ENCODE data around the gene CD59. TPM values are rescaled to one million over a fixed set of nuclear protein-coding genes. Genes with fewer than 3 reads are reported as not detected.

The CD59 gene
- total and polyA plus RNA-seq, 10 of the 15 experiments (the other 5 are each of a cell fraction or from before 2014, with no cell fraction given), result 55.5 to 256 (median 181) TPM

GRCh38 chr11:33767624-33768023, 31.4 kb upstream of the CD59 start:
- Histone ChIP-seq H3K27me3 (replicated peaks in 1 of 2; ENCODE audit: control insufficient read depth in 2 of 2, insufficient read depth in 2 of 2, low read length in 1 of 2) (no peaks in the 10 kb centered on the region), H3K4me2 (ENCODE audit: control insufficient read depth, insufficient read depth) (no peak overlapping the region), H3K4me1 (ENCODE audit: control insufficient read depth, insufficient read depth, low read length) (no peaks in the 10 kb centered on the region), H3K9ac (ENCODE audit: control insufficient read depth, insufficient read depth, low read length) (no peak overlapping the region), H3K79me2 (ENCODE audit: control insufficient read depth, insufficient read depth, low read length) (no peaks in the 10 kb centered on the region), H3K9me3 (replicated peaks; ENCODE audit: control insufficient read depth, insufficient read depth, low read length) (no peaks in the 10 kb centered on the region), H3K27ac (ENCODE audit: control insufficient read depth, insufficient read depth) (no peak overlapping the region), H3K4me3 (no peak overlapping the region), H3K36me3 (ENCODE audit: control insufficient read depth in 2 of 2, insufficient read depth in 2 of 2, low read length in 1 of 2) (peaks cover 0 to 3% of the 10 kb centered on the region in 2 experiments; a peak in 2 of 4 replicates), H4K20me1 (ENCODE audit: control insufficient read depth, insufficient read depth) (peaks cover 2% of the 10 kb centered on the region; the same call in 1 of the 2 replicates), H2AFZ (ENCODE audit: control insufficient read depth, low read depth, low read length) (no peak overlapping the region)
- ChIA-PET SMC1A (ENCODE audit: uncharacterized antibody, unreplicated experiment) (interaction anchor here (0.8 to 3.7 kb wide), 4 partner anchors 8 to 28 kb away, joined by 3 to 32 read pairs (median 6); no protein-coding TSS in a partner anchor), CTCF (interaction anchor here (1.4 to 1.6 kb wide), 3 partner anchors 11 to 39 kb away, joined by 4 to 7 read pairs (median 6); no protein-coding TSS in a partner anchor), POLR2A (no interaction called here), RAD21 (ENCODE audit: unreplicated experiment) (interaction anchor here (1.4 to 1.6 kb wide), 3 partner anchors 25 to 42 kb away, joined by 3 to 5 read pairs (median 4); no protein-coding TSS in a partner anchor)
- no TSS peak for BruUV-seq (replicated peaks)
- no peak for FAIRE-seq
- no peak for ATAC-seq
- no peak for DNase-seq (ENCODE audit: low read depth, low spot score)
- no peak for TF ChIP-seq MYB (IDR thresholded peaks at IDR 0.05; ENCODE audit: borderline replicate concordance, low read depth, low read length)
- 2% methylated on average over 4 of the region's 4 CpGs for whole genome bisulfite sequencing (ENCODE audit: insufficient coverage, insufficient replicate concordance, low lambda C conversion rate, missing lambda C conversion rate)
- in situ Hi-C loops (cut with MboI), result no loop called here
- intact Hi-C loops (cut with micrococcal nuclease; ENCODE audit: unreplicated experiment), result no loop called here

GRCh38 chr11:33766085-33766484, 29.9 kb upstream of the CD59 start:
- in situ Hi-C loops (cut with MboI), result no loop called here
- no peak for TF ChIP-seq CBX5 (IDR thresholded peaks at IDR 0.05; ENCODE audit: low read depth)
- no peak for TF ChIP-seq PKNOX1 (IDR thresholded peaks at IDR 0.05)
- no peak for TF ChIP-seq SREBF1 (IDR thresholded peaks at IDR 0.05; ENCODE audit: low read length)
- TF ChIP-seq FOXM1 (IDR thresholded peaks at IDR 0.05; ENCODE audit: low read depth, low read length), result no peak
- no peak for TF ChIP-seq CEBPB (IDR thresholded peaks at IDR 0.05; ENCODE audit: borderline replicate concordance in 1 of 2, low read depth in 2 of 2, low read length in 2 of 2)
- TF ChIP-seq PAX8 (IDR thresholded peaks at IDR 0.05), result no peak
- TF ChIP-seq MEF2A (IDR thresholded peaks at IDR 0.05; ENCODE audit: insufficient read depth, low read depth, low read length), result no peak
- TF ChIP-seq NBN (IDR thresholded peaks at IDR 0.05), result no peak
- TF ChIP-seq EED (IDR thresholded peaks at IDR 0.05; ENCODE audit: low read depth), result no peak
- no peak for TF ChIP-seq FOXK2 (IDR thresholded peaks at IDR 0.05)
- no peak for TF ChIP-seq BMI1 (IDR thresholded peaks at IDR 0.05; ENCODE audit: borderline replicate concordance)

More at GRCh38 chr11:33766085-33766484, 29.9 kb upstream of the CD59 start:
- ChIA-PET CTCF (no interaction called here), RAD21 (ENCODE audit: unreplicated experiment) (no interaction called here), POLR2A (no interaction called here), SMC1A (ENCODE audit: uncharacterized antibody, unreplicated experiment) (interaction anchor here (0.6 to 3.7 kb wide), 3 partner anchors 10 to 222 kb away, joined by 3 to 32 read pairs (median 8); no protein-coding TSS in a partner anchor)
- no peaks in the 10 kb centered on the region for H3K9me3 ChIP-seq (replicated peaks; ENCODE audit: control insufficient read depth, insufficient read depth, low read length)
- no peak for FAIRE-seq
- intact Hi-C loops (cut with micrococcal nuclease; ENCODE audit: unreplicated experiment), result no loop called here
- no peaks in the 10 kb centered on the region for H3K79me2 ChIP-seq (ENCODE audit: control insufficient read depth, insufficient read depth, low read length)
- no peak overlapping the region for H3K27ac ChIP-seq (ENCODE audit: control insufficient read depth, insufficient read depth)
- no peak overlapping the region for H3K4me3 ChIP-seq
- BruUV-seq (replicated peaks), result no TSS peak
- no peak for DNase-seq (ENCODE audit: low read depth, low spot score)
- no peaks in the 10 kb centered on the region for H3K27me3 ChIP-seq (replicated peaks in 1 of 2; ENCODE audit: control insufficient read depth in 2 of 2, insufficient read depth in 2 of 2, low read length in 1 of 2)
- H3K36me3 ChIP-seq (ENCODE audit: control insufficient read depth in 2 of 2, insufficient read depth in 2 of 2, low read length in 1 of 2), result peaks cover 0 to 3% of the 10 kb centered on the region in 2 experiments; a peak in 2 of 4 replicates
- peaks cover 10% of the 10 kb centered on the region for H3K4me1 ChIP-seq (ENCODE audit: control insufficient read depth, insufficient read depth, low read length)
- no peak overlapping the region for H2AFZ ChIP-seq (ENCODE audit: control insufficient read depth, low read depth, low read length)
- no peak overlapping the region for H3K4me2 ChIP-seq (ENCODE audit: control insufficient read depth, insufficient read depth)
- 95% methylated on average over 2 of the region's 2 CpGs for WGBS (ENCODE audit: insufficient coverage, insufficient replicate concordance, low lambda C conversion rate, missing lambda C conversion rate)
- H3K9ac ChIP-seq (ENCODE audit: control insufficient read depth, insufficient read depth, low read length), result no peak overlapping the region
- no peak for ATAC-seq
- peaks cover 2% of the 10 kb centered on the region; the same call in 1 of the 2 replicates for H4K20me1 ChIP-seq (ENCODE audit: control insufficient read depth, insufficient read depth)
